ENCODE measurements around the gene PCDHB4. TPM values are rescaled to one million over a fixed set of nuclear protein-coding genes. Genes with fewer than 3 reads are reported as not detected.

PCDHB4 gene
- total and polyA plus RNA-seq, 2 of the 8 experiments (the other 6 are each of a cell fraction or from before 2014, with no cell fraction given), result 1.3 to 1.5 TPM

DNA sequence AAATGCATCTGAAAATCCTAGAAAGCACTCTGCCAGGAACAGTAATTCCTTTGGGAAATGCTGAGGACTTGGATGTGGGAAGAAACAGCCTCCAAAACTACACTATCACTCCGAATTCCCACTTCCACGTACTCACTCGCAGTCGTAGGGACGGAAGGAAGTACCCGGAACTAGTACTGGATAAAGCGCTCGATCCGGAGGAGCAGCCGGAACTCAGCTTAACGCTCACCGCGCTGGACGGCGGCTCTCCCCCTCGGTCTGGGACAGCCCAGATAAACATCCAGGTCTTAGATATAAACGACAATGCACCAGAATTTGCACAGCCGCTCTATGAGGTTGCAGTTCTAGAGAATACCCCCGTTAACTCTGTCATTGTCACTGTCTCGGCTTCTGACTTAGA is 20.6 kb upstream of the PCDHB4 start (continued):
- TF ChIP-seq NRF1 (IDR thresholded peaks at IDR 0.05; ENCODE audit: low read depth, low read length), result no peak
- no peak for TF ChIP-seq EZH2 (IDR thresholded peaks at IDR 0.05; ENCODE audit: low read depth, low read length, severe bottlenecking)
- no peak for TF ChIP-seq KDM4A (IDR thresholded peaks at IDR 0.05; ENCODE audit: low read depth, low read length, severe bottlenecking)
- no peak for TF ChIP-seq MAFK (IDR thresholded peaks at IDR 0.05; ENCODE audit: low read depth, low read length)
- TF ChIP-seq, protein P1, sequence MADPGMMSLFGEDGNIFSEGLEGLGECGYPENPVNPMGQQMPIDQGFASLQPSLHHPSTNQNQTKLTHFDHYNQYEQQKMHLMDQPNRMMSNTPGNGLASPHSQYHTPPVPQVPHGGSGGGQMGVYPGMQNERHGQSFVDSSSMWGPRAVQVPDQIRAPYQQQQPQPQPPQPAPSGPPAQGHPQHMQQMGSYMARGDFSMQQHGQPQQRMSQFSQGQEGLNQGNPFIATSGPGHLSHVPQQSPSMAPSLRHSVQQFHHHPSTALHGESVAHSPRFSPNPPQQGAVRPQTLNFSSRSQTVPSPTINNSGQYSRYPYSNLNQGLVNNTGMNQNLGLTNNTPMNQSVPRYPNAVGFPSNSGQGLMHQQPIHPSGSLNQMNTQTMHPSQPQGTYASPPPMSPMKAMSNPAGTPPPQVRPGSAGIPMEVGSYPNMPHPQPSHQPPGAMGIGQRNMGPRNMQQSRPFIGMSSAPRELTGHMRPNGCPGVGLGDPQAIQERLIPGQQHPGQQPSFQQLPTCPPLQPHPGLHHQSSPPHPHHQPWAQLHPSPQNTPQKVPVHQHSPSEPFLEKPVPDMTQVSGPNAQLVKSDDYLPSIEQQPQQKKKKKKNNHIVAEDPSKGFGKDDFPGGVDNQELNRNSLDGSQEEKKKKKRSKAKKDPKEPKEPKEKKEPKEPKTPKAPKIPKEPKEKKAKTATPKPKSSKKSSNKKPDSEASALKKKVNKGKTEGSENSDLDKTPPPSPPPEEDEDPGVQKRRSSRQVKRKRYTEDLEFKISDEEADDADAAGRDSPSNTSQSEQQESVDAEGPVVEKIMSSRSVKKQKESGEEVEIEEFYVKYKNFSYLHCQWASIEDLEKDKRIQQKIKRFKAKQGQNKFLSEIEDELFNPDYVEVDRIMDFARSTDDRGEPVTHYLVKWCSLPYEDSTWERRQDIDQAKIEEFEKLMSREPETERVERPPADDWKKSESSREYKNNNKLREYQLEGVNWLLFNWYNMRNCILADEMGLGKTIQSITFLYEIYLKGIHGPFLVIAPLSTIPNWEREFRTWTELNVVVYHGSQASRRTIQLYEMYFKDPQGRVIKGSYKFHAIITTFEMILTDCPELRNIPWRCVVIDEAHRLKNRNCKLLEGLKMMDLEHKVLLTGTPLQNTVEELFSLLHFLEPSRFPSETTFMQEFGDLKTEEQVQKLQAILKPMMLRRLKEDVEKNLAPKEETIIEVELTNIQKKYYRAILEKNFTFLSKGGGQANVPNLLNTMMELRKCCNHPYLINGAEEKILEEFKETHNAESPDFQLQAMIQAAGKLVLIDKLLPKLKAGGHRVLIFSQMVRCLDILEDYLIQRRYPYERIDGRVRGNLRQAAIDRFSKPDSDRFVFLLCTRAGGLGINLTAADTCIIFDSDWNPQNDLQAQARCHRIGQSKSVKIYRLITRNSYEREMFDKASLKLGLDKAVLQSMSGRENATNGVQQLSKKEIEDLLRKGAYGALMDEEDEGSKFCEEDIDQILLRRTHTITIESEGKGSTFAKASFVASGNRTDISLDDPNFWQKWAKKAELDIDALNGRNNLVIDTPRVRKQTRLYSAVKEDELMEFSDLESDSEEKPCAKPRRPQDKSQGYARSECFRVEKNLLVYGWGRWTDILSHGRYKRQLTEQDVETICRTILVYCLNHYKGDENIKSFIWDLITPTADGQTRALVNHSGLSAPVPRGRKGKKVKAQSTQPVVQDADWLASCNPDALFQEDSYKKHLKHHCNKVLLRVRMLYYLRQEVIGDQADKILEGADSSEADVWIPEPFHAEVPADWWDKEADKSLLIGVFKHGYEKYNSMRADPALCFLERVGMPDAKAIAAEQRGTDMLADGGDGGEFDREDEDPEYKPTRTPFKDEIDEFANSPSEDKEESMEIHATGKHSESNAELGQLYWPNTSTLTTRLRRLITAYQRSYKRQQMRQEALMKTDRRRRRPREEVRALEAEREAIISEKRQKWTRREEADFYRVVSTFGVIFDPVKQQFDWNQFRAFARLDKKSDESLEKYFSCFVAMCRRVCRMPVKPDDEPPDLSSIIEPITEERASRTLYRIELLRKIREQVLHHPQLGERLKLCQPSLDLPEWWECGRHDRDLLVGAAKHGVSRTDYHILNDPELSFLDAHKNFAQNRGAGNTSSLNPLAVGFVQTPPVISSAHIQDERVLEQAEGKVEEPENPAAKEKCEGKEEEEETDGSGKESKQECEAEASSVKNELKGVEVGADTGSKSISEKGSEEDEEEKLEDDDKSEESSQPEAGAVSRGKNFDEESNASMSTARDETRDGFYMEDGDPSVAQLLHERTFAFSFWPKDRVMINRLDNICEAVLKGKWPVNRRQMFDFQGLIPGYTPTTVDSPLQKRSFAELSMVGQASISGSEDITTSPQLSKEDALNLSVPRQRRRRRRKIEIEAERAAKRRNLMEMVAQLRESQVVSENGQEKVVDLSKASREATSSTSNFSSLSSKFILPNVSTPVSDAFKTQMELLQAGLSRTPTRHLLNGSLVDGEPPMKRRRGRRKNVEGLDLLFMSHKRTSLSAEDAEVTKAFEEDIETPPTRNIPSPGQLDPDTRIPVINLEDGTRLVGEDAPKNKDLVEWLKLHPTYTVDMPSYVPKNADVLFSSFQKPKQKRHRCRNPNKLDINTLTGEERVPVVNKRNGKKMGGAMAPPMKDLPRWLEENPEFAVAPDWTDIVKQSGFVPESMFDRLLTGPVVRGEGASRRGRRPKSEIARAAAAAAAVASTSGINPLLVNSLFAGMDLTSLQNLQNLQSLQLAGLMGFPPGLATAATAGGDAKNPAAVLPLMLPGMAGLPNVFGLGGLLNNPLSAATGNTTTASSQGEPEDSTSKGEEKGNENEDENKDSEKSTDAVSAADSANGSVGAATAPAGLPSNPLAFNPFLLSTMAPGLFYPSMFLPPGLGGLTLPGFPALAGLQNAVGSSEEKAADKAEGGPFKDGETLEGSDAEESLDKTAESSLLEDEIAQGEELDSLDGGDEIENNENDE (IDR thresholded peaks at IDR 0.05; ENCODE audit: insufficient replicate concordance, low read length), result no peak

All from H1 (cell line).